Astrocyte of the spinal cord (primary cell): ENCODE data around the gene RBP4.
A peak's percentile ranks its signal among the peaks of the same experiment; 100 is the strongest.

Experiments
- DNase-seq: peaks from one replicate; pipeline ENCODE4 v3.0.0; 2011; ENCODE audit warnings: low read depth, low spot score
- H3K4me3 ChIP-seq: 2 replicates; pipeline ENCODE4 v1.5.1; 2011; ENCODE audit warnings: low read depth, mild to moderate bottlenecking, low read length, moderate library complexity
- in situ Hi-C: cut with HindIII; loops from 2 replicates; pipeline ENCODE4 v1.10.0; 2017; ENCODE audit warnings: low sequenced_read_pairs
- TF ChIP-seq, protein P1 (sequence below): IDR thresholded peaks from 2 replicates; pipeline ENCODE4 v1.5.1; 2012; ENCODE audit warnings: low read depth, mild to moderate bottlenecking, low read length, inconsistent platforms

Gene RBP4

DNA sequence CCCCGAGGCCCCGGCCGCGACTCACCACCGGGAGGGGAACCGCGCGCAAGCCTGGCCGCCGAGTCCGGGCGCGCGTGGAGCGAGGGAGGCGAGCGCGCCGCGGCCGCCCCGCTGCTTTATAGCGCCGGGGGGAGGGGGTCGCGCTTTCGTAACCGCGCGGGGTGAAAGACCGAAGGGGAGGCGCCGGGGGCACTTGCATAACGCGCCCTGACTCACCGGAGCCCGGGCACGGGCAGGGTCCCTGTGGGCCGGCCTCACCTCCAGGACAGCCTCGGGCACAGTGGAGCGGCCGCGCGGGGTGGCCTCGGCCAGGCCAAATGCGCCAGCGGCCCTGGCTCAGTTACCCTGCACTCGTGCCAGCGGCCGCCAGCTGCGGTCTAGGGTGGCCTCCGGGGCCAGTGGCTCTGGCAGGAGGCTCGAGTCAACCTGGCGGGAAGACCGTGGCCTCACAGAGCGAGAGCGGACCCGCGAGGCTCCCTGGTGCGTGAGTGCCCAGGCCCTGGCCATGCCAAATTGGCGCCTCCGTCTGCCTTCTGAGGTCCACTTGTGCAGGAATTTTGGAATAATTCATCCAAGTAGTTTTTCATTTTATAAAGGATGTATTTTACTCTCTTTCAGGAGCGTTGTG lies at the start of gene RBP4:
TSS of gene RBP4 (minus strand) at position 90 of the 628 bp plus-strand sequence. CDS start 207 bp downstream, outside the sequence.
- in situ Hi-C loops = no loop called here
- H3K4me3 ChIP-seq = peak within 1 kb of the TSS; percentile 2
- TF ChIP-seq, protein P1, sequence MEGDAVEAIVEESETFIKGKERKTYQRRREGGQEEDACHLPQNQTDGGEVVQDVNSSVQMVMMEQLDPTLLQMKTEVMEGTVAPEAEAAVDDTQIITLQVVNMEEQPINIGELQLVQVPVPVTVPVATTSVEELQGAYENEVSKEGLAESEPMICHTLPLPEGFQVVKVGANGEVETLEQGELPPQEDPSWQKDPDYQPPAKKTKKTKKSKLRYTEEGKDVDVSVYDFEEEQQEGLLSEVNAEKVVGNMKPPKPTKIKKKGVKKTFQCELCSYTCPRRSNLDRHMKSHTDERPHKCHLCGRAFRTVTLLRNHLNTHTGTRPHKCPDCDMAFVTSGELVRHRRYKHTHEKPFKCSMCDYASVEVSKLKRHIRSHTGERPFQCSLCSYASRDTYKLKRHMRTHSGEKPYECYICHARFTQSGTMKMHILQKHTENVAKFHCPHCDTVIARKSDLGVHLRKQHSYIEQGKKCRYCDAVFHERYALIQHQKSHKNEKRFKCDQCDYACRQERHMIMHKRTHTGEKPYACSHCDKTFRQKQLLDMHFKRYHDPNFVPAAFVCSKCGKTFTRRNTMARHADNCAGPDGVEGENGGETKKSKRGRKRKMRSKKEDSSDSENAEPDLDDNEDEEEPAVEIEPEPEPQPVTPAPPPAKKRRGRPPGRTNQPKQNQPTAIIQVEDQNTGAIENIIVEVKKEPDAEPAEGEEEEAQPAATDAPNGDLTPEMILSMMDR = no peak
- DNase-seq = no peak

DNA sequence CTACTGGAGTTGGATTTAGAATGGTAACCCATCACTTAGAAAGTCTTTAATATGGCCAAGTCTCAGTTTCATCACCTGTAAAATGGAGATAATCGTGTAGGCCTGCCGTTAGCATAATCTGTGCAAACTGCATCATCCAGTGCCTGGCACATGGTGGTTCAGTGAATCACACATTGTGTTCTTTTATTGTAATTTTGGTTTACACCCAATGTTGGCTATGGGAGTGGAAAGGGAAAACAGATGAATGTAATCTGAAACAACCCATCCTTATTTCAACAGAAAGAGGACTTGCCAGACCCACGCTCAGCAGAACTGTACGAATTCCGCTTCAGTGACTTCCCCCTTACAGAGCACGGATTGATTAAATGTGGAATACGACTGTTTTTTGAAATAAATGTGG lies 38.8 kb upstream of the RBP4 start:
- no peak overlapping the region for H3K4me3 ChIP-seq
- DNase-seq = no peak
- TF ChIP-seq, protein P1 = no peak
- in situ Hi-C loops = no loop called here

DNA sequence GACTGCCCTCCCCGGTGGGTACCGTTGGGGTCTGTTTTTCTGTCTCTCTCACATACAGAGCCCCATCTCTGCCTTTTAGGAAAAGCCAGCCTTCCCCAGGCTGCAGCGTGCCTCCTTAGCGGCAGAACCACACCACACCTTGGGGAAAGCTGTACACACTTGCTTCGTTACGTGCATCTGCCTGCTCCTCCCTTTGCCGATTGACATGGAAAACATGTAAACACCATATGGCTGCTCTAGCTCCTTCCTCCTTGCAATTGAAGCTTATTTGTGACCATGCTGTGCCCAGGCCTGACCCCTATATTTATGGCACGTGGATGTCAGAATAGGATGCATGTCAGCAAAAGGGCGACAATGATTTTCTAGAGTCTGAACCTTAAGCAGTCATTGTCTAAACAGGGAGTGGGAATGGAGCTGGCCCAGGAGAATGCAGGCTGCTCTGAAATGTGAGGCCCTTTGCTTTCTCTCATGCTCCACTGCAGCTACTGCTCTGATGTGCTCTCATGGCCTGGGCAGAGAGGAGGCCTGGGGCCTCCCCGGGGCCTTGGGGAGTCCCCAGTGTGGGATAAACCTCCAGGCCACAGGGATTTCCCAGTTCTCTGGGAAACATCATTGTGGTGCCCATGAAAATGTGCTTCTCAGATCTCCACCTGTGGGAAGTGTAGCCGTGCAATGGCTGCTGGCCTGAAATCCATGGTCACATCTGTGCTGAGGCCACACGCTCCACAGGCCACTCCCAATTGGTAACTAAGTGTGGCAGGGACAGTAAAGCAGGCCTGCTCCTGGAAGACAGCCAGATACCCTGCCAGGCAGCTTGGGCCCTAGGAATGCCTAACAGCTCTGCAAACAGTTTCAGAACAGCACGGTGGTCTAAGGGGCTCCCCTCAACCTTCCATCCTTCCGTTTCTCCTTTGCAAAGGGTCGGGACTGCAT lies 29.9 kb upstream of the RBP4 start:
- TF ChIP-seq, protein P1 = no peak
- in situ Hi-C loops = no loop called here
- DNase-seq = no peak

DNA sequence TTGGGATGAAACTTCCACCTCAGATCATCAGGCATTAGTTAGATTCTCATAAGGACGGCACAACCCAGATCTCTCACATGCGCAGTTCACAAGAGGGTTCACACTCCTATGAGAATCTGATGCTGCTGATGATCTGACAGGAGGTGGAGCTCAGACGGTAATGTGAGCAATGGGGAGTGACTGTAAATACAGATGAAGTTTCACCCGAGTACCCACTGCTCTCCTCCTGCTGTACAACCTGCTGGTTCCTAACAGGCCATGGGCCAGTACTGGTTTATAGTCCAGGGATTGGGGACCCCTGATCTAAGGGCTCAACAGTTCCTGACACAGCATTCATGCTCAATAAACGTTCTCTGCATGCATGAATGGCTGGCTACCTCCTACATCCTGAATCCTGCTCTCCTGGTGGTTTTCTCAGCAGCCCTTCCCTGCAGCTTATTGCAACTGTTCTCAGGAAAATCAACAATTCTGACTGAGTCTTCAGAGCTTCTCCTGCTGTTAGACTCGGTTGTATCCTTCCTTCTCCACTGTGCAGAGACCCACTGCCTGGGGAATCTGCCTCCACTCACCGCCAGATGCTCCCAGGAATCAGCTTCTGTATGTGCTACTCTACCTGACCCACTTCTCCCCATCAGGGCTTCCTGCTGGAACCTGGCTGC lies 28.7 kb upstream of the RBP4 start:
- DNase-seq = no peak
- H3K4me3 ChIP-seq = no peak overlapping the region
- in situ Hi-C loops = no loop called here
- TF ChIP-seq, protein P1 = no peak

More for the DNA sequence above, 29.9 kb upstream of the RBP4 start:
- H3K4me3 ChIP-seq = no peak overlapping the region

DNA sequence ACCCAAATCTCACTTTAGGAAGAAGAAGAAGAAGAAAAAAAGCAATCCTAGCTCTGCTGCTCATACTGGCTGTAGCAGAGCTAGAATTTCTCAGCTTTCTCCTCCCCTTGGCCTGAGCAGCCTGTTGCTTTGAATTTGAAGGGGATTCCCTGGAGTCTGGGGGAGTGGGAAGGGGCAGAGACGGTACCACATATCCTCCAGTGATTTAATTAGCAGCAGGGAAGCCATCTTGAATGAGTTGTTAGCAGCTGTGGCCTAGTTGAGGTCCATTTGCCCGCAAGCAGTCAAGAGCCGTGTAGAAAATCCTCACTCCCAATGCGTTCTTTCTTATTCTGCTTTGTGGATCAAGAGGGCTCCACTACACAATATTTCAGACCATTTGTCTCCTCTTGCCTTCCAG lies 27.8 kb upstream of the RBP4 start:
- in situ Hi-C loops = no loop called here
- H3K4me3 ChIP-seq = no peak overlapping the region
- TF ChIP-seq, protein P1 = no peak
- DNase-seq = no peak

DNA sequence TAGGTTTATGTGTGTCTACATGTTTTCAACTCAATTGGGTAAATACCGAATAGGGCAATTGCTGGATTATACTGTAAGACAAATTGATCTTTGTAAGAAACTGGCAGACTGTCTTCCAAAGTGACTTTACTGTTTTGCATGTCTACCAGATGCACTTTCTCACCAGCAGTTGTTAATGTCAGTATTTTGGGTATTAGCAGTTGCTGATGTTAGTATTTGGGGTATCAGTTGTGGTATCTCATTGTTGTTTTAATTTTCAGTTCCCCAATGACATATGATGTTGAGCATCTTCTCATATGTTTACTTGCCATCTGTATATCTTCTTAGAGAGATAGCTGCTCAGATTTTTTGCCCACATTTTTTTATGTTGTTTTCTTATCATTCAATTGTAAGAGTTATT lies 21.9 kb upstream of the RBP4 start:
- TF ChIP-seq, protein P1 = no peak
- in situ Hi-C loops = no loop called here
- no peak overlapping the region for H3K4me3 ChIP-seq
- no peak for DNase-seq
